AG04449 (cell line): ENCODE data around the gene SMIM7.

Experiments used
- CTCF ChIA-PET: fragments of 350-600 bp; formaldehyde crosslinking; extraction: SDS; loops from one replicate; lab custom pipeline; 2021; ENCODE audit warnings: antibody characterized with exemption; lab: Yijun Ruan, JAX
- POLR2A ChIA-PET: fragments of 400-600, 350-600 bp; formaldehyde crosslinking; extraction: SDS; loops from one replicate; lab custom pipeline; 2020; ENCODE audit warnings: antibody characterized with exemption, inconsistent platforms; lab: Yijun Ruan, JAX
- DNase-seq: peaks from one replicate; pipeline ENCODE4 v3.0.0-alpha.2; 2010; ENCODE audit warnings: low read depth, low spot score
- H3K4me3 ChIP-seq: 2 replicates; pipeline ENCODE4 v1.5.1; 2011; ENCODE audit warnings: low read depth, mild to moderate bottlenecking, control low read depth, low read length
- CTCF ChIP-seq: IDR thresholded peaks from one replicate; pipeline ENCODE4 v1.5.1; 2011; ENCODE audit warnings: mild to moderate bottlenecking, moderate library complexity, low read length, control low read depth, inconsistent platforms; ENCODE audit not compliant: insufficient read depth; ENCODE audit errors: missing control alignments

SMIM7 gene

GRCh38 chr19:16659832-16660708, at the start of gene SMIM7:
Gene SMIM7 (minus strand): TSS chr19:16660144. CDS start chr19:16660110, 34 bp downstream.
- peak within 1 kb of the TSS; percentile 97 for H3K4me3 ChIP-seq
- ChIA-PET CTCF (interaction anchor here (1.0 to 1.4 kb wide), 3 partner anchors 10 to 13 kb away, joined by 3 to 5 read pairs (median 3); no protein-coding TSS in a partner anchor), POLR2A (interaction anchor here (0.9 to 1.4 kb wide), 4 partner anchors 31 to 87 kb away, joined by 3 to 5 read pairs (median 4); partner anchors contain the start of gene MED26)
- DNase-seq: peak; percentile 86
- peak; percentile 27 for TF ChIP-seq CTCF

- CTCF ChIA-PET: interaction anchor here (1.4 kb wide), 1 partner anchor 11 kb away, joined by 7 read pairs; no protein-coding TSS in a partner anchor
- POLR2A ChIA-PET: no interaction called here
- no peak for TF ChIP-seq CTCF
- no peak for DNase-seq
- H3K4me3 ChIP-seq: no peak overlapping the region
Measured at GRCh38 chr19:16703677-16704076, 43.7 kb upstream of the SMIM7 start.

GRCh38 chr19:16702123-16702522, 42.2 kb upstream of the SMIM7 start:
- TF ChIP-seq CTCF: no peak
- peak; percentile 24 for DNase-seq
- CTCF ChIA-PET: interaction anchor here (0.8 kb wide), 1 partner anchor 11 kb away, joined by 3 read pairs; no protein-coding TSS in a partner anchor
- POLR2A ChIA-PET: interaction anchor here (1.0 kb wide), 1 partner anchor 118 kb away, joined by 3 read pairs; no protein-coding TSS in a partner anchor
- H3K4me3 ChIP-seq: no peak overlapping the region

GRCh38 chr19:16698914-16699313, 39.0 kb upstream of the SMIM7 start:
- ChIA-PET POLR2A (no interaction called here), CTCF (no interaction called here)
- TF ChIP-seq CTCF: no peak

GRCh38 chr19:16688084-16688483, 28.1 kb upstream of the SMIM7 start:
- TF ChIP-seq CTCF: no peak
- ChIA-PET CTCF (no interaction called here), POLR2A (no interaction called here)
- DNase-seq: no peak
- H3K4me3 ChIP-seq: no peak overlapping the region

More at GRCh38 chr19:16698914-16699313, 39.0 kb upstream of the SMIM7 start:
- no peak for DNase-seq
- H3K4me3 ChIP-seq: no peak overlapping the region

GRCh38 chr19:16684216-16684615, 24.3 kb upstream of the SMIM7 start:
- no peak for TF ChIP-seq CTCF
- ChIA-PET POLR2A (no interaction called here), CTCF (no interaction called here)
- no peak for DNase-seq
- no peak overlapping the region for H3K4me3 ChIP-seq
